Hepatocyte (in vitro differentiated cells): ENCODE results near the gene BMX. TPM values are rescaled to one million over a fixed set of nuclear protein-coding genes. Genes with fewer than 3 reads are reported as not detected.

Source experiments
- DNase-seq: peaks from one replicate; pipeline ENCODE4 v3.0.0-alpha.2; 2016; ENCODE audit warnings: low spot score
- H2AFZ ChIP-seq: fragments of 200-600 bp; sonication (generic); 2 replicates; pipeline ENCODE4 v1.6.0; 2016; ENCODE audit warnings: antibody characterized with exemption, mild to moderate bottlenecking
- H3K27ac ChIP-seq: fragments of 200-600 bp; sonication (generic); 2 replicates; pipeline ENCODE4 v1.5.1; 2016; ENCODE audit warnings: mild to moderate bottlenecking
- H3K27me3 ChIP-seq: fragments of 200-600 bp; sonication (generic); 2 replicates; pipeline ENCODE4 v1.6.1; 2016
- H3K36me3 ChIP-seq: fragments of 200-600 bp; sonication (generic); replicated peaks from 2 replicates; pipeline ENCODE4 v1.5.1; 2016; ENCODE audit warnings: low read depth; ENCODE audit not compliant: insufficient read depth
- H3K4me1 ChIP-seq: fragments of 200-600 bp; sonication (generic); 2 replicates; pipeline ENCODE4 v1.5.1; 2016; ENCODE audit warnings: mild to moderate bottlenecking, moderate library complexity; ENCODE audit not compliant: insufficient read depth
- H3K4me2 ChIP-seq: fragments of 200-600 bp; sonication (generic); 2 replicates; pipeline ENCODE4 v1.6.0; 2016
- H3K4me3 ChIP-seq: fragments of 200-600 bp; sonication (generic); 2 replicates; pipeline ENCODE4 v1.5.1; 2016; ENCODE audit warnings: mild to moderate bottlenecking
- H3K79me2 ChIP-seq: fragments of 200-600 bp; sonication (generic); 2 replicates; pipeline ENCODE4 v1.6.0; 2017; ENCODE audit warnings: mild to moderate bottlenecking
- H3K9me2 ChIP-seq: fragments of 200-600 bp; sonication (generic); replicated peaks from 2 replicates; pipeline ENCODE4 v1.6.0; 2017; ENCODE audit warnings: mild to moderate bottlenecking; ENCODE audit not compliant: insufficient read depth
- H3K9me3 ChIP-seq: fragments of 200-600 bp; sonication (generic); 2 replicates; pipeline ENCODE4 v1.5.1; 2016; ENCODE audit warnings: low read depth, mild to moderate bottlenecking
- H4K20me1 ChIP-seq: fragments of 200-600 bp; sonication (generic); 2 replicates; pipeline ENCODE4 v1.6.0; 2016; ENCODE audit warnings: mild to moderate bottlenecking; ENCODE audit not compliant: insufficient read depth, poor library complexity, severe bottlenecking
- EZH2 ChIP-seq: fragments of 200-600 bp; sonication (generic); IDR thresholded peaks from 2 replicates; pipeline ENCODE4 v1.6.1; 2016; ENCODE audit warnings: antibody characterized with exemption, mild to moderate bottlenecking, borderline replicate concordance
- EZH2phosphoT487 ChIP-seq: fragments of 200-600 bp; sonication (generic); IDR thresholded peaks from one replicate; pipeline ENCODE4 v1.6.1; 2018; ENCODE audit warnings: antibody characterized with exemption, mild to moderate bottlenecking, low read depth, moderate library complexity; ENCODE audit not compliant: unreplicated experiment, severe bottlenecking
- whole genome bisulfite sequencing: methylation state at CpG from one replicate; pipeline ENCODE4 v1.1.6; 2016; ENCODE audit warnings: low lambda C conversion rate; ENCODE audit errors: missing lambda C conversion rate; 5-methylcytosine and 5-hydroxymethylcytosine counted together
- polyA plus RNA-seq: library from polyadenylated mRNA; unstranded; fragments of >200 nt; fragmentation: Nextera tagmentation; extraction: Ambion mirVana; gene quantifications from 2 replicates; pipeline ENCODE4 v1.2.1, GENCODE V29; 2016
- total RNA-seq: library from RNA; depleted of rRNA; stranded (reverse); fragments of >200 nt; gene quantifications from 2 replicates; pipeline ENCODE4 v1.2.3, GENCODE V29; 2014
- TF ChIP-seq, protein P1 (sequence below): fragments of 200-600 bp; sonication (generic); IDR thresholded peaks from 2 replicates; pipeline ENCODE4 v1.5.1; 2016; ENCODE audit warnings: antibody characterized with exemption, mild to moderate bottlenecking; ENCODE audit not compliant: poor library complexity

The BMX gene
- total and polyA plus RNA-seq, 2 experiments from 2014 or later: 0.07 TPM; not detected in 1

DNA sequence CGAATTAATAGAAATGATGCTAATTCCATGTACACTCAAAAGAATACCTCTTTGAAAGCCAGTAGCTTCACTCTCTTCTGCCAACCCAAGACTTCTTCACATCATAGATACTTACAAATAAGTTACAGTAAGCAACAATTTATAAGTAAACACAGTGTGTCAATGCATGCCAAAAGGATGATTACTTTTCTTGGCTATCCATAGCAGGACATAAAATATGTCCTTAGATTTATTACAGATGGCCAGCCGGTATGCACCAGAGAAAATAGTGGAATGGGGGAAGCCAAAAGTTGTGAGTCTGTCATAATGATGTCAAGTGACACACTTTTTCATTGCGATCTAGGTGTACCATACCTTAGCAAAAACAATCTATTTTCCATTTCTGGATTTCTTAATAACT lies 631 bp upstream of the BMX start:
- H3K79me2 ChIP-seq: no peaks in the 10 kb centered on the region
- no peaks in the 10 kb centered on the region for H3K9me2 ChIP-seq
- no peaks in the 10 kb centered on the region for H3K36me3 ChIP-seq
- H3K27me3 ChIP-seq: no peaks in the 10 kb centered on the region
- H3K9me3 ChIP-seq: no peaks in the 10 kb centered on the region
- no peak overlapping the region for H3K4me2 ChIP-seq
- H3K4me3 ChIP-seq: no peak overlapping the region
- H4K20me1 ChIP-seq: no peaks in the 10 kb centered on the region
- H3K4me1 ChIP-seq: no peaks in the 10 kb centered on the region
- TF ChIP-seq, protein P1, sequence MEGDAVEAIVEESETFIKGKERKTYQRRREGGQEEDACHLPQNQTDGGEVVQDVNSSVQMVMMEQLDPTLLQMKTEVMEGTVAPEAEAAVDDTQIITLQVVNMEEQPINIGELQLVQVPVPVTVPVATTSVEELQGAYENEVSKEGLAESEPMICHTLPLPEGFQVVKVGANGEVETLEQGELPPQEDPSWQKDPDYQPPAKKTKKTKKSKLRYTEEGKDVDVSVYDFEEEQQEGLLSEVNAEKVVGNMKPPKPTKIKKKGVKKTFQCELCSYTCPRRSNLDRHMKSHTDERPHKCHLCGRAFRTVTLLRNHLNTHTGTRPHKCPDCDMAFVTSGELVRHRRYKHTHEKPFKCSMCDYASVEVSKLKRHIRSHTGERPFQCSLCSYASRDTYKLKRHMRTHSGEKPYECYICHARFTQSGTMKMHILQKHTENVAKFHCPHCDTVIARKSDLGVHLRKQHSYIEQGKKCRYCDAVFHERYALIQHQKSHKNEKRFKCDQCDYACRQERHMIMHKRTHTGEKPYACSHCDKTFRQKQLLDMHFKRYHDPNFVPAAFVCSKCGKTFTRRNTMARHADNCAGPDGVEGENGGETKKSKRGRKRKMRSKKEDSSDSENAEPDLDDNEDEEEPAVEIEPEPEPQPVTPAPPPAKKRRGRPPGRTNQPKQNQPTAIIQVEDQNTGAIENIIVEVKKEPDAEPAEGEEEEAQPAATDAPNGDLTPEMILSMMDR: no peak
- TF ChIP-seq EZH2 (no peak), EZH2phosphoT487 (no peak)
- H2AFZ ChIP-seq: no peak overlapping the region
- H3K27ac ChIP-seq: no peak overlapping the region
- DNase-seq: no peak
- WGBS: 87% methylated on average over 3 of the region's 3 CpGs

DNA sequence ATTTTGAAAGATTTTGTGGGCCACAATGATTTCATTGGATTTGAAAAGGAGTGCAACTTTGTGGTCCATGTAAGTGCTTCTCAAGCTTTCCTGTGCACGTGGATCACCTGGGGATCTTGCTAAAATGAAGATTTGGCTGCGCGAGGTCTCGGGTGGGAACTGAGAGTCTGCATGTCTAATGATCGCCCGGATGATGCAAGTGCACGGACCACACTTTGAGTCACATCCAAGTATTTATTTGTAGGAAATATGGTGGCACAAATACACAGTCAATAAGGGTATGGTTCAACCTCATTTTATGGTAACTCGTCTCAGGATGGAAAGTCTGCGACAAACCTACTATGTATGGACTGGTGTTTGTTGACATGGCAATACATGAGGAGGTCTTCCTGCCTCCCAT lies 899 bp downstream of the BMX start:
- Histone ChIP-seq H3K9me3 (no peaks in the 10 kb centered on the region), H3K27me3 (no peaks in the 10 kb centered on the region), H3K4me1 (no peaks in the 10 kb centered on the region), H3K36me3 (no peaks in the 10 kb centered on the region), H3K4me2 (no peak overlapping the region), H3K79me2 (no peaks in the 10 kb centered on the region), H2AFZ (no peak overlapping the region), H3K9me2 (no peaks in the 10 kb centered on the region), H3K27ac (no peak overlapping the region), H4K20me1 (no peaks in the 10 kb centered on the region), H3K4me3 (no peak overlapping the region)
- 93% methylated on average over 9 of the region's 9 CpGs for WGBS
- DNase-seq: no peak
- no peak for TF ChIP-seq EZH2phosphoT487
- TF ChIP-seq EZH2: no peak
- TF ChIP-seq, protein P1: no peak

DNA sequence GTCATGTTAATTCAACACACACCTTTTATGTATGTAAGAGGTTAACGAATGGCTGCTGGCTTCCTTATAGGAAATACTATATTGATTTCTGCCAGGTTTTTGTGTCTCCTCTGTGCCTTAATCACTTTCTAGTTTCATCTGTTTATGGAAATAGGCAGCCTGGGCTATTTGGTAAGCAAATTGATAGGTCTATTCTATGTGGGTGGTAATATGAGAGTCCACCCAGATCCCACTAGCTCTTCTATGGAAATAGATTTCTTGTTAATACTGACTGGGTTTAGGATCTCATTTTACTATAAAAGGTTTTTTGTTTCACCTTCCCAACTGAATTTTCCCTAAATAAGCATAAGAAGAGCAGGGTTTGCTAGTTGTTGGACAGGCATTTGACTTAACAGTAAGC lies 4.1 kb downstream of the BMX start:
- H3K4me1 ChIP-seq: no peaks in the 10 kb centered on the region
- WGBS: 100% methylated on average over 1 of the region's 1 CpG
- no peaks in the 10 kb centered on the region for H4K20me1 ChIP-seq
- TF ChIP-seq EZH2: no peak
- TF ChIP-seq EZH2phosphoT487: no peak
- TF ChIP-seq, protein P1: no peak
- H3K4me2 ChIP-seq: no peak overlapping the region
- no peak for DNase-seq
- H3K4me3 ChIP-seq: no peak overlapping the region
- H3K79me2 ChIP-seq: no peaks in the 10 kb centered on the region
- H3K27ac ChIP-seq: no peak overlapping the region
- H3K9me3 ChIP-seq: no peaks in the 10 kb centered on the region
- no peaks in the 10 kb centered on the region for H3K9me2 ChIP-seq
- no peak overlapping the region for H2AFZ ChIP-seq
- no peaks in the 10 kb centered on the region for H3K27me3 ChIP-seq
- H3K36me3 ChIP-seq: no peaks in the 10 kb centered on the region

DNA sequence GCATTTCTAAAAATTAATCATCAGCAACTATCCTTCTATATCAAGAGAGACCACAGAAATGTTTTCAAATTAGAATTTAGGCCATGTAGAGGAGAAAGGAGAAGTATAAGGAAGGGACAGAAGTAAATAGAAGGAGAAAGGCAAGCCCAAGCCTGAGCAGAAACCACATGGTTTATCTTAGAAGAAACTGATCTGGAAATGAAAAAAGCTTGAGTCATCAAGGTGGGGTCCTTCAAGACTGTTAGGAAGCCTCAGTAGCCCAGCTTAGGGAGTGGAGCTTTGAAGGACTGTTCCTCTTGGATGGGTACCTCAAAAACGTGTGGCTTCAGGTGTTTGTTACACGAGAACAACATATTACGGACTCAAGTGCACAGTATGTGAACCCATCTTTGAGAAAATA lies 4.5 kb downstream of the BMX start:
- Histone ChIP-seq H2AFZ (no peak overlapping the region), H3K36me3 (no peaks in the 10 kb centered on the region)
- DNase-seq: no peak

More for the DNA sequence above, 4.5 kb downstream of the BMX start:
- no peaks in the 10 kb centered on the region for H3K9me3 ChIP-seq
- H3K27me3 ChIP-seq: no peaks in the 10 kb centered on the region
- no peak overlapping the region for H3K4me2 ChIP-seq
- H3K79me2 ChIP-seq: no peaks in the 10 kb centered on the region
- WGBS: 86% methylated on average over 3 of the region's 3 CpGs
- H4K20me1 ChIP-seq: no peaks in the 10 kb centered on the region
- H3K4me1 ChIP-seq: no peaks in the 10 kb centered on the region
- no peak overlapping the region for H3K27ac ChIP-seq
- no peaks in the 10 kb centered on the region for H3K9me2 ChIP-seq
- no peak overlapping the region for H3K4me3 ChIP-seq
- no peak for TF ChIP-seq EZH2phosphoT487
- no peak for TF ChIP-seq EZH2
- TF ChIP-seq, protein P1: no peak
